HepG2 (cell line): ENCODE measurements around the gene TRAF3. TPM values are rescaled to one million over a fixed set of nuclear protein-coding genes. Genes with fewer than 3 reads are reported as not detected.
"Not testable (repeated sequence)": the region's sequence is repeated elsewhere in the genome, so short reads cannot be mapped to it uniquely, and the experiment has no call there.

Source experiments
- ATAC-seq: fragments of 200-7000 bp; cut with Tn5 transposase; 3 replicates; pipeline ENCODE4 v1.9.1; 2020; ENCODE audit warnings: mild to moderate bottlenecking, moderate library complexity
- BruUV-seq: library from RNA; stranded (reverse); fragments of 400-500 nt; replicated peaks from 2 replicates; lab custom pipeline; 2021; lab: Mats Ljungman, UMichigan
- CTCF ChIA-PET: fragments of 300-600 bp; formaldehyde crosslinking; extraction: SDS; loops from one replicate; lab custom pipeline; 2021; ENCODE audit warnings: low total read pairs, inconsistent platforms, low intra/inter-chr PET ratio; lab: Yijun Ruan, JAX
- POLR2A ChIA-PET: fragments of 350-600 bp; sonication (Branson Sonifier 250); formaldehyde crosslinking; loops from one replicate; lab custom pipeline; 2020; ENCODE audit warnings: antibody characterized with exemption, inconsistent platforms; lab: Yijun Ruan, JAX
- DNase-seq: peaks from one replicate; pipeline ENCODE4 v3.0.0-alpha.2; 2015; ENCODE audit warnings: low spot score
- FAIRE-seq: peaks from 3 replicates; lab custom pipeline; 2011; peaks lifted over from hg19 to GRCh38; lab: Jason Lieb, UNC
- H2AFZ ChIP-seq: one replicate; pipeline ENCODE4 v1.6.1; 2011; ENCODE audit warnings: low read length, inconsistent platforms
- H3K27ac ChIP-seq: fragments of 300-600 bp; 3 replicates; pipeline ENCODE4 v1.8.0; 2011; ENCODE audit warnings: mixed run types, mild to moderate bottlenecking, mixed read lengths, low read length, inconsistent platforms; ENCODE audit not compliant: insufficient read depth; ENCODE audit errors: extremely low read length
- H3K27me3 ChIP-seq, 2 experiments: fragments of 200-600 bp in 1 of 2; 2 replicates in 1 of 2; 3 replicates in 1 of 2; pipeline versions ENCODE4 v1.6.0 to v1.8.0; 2011; ENCODE audit warnings: low read length in 2 of 2, mild to moderate bottlenecking in 2 of 2, moderate library complexity in 2 of 2, inconsistent platforms in 1 of 2; ENCODE audit not compliant: insufficient read depth in 2 of 2, control insufficient read depth in 1 of 2
- H3K36me3 ChIP-seq, 2 experiments: fragments of 200-600 bp in 1 of 2; replicated peaks in 1 of 2; 2 replicates in 1 of 2; 3 replicates in 1 of 2; pipeline versions ENCODE4 v1.5.1 to v1.8.0; 2011; ENCODE audit warnings: low read length in 2 of 2, inconsistent platforms in 1 of 2; ENCODE audit not compliant: insufficient read depth in 2 of 2, control insufficient read depth in 1 of 2
- H3K4me1 ChIP-seq: 2 replicates; pipeline ENCODE4 v1.5.1; 2012; ENCODE audit warnings: low read length, inconsistent platforms; ENCODE audit not compliant: insufficient read depth
- H3K4me2 ChIP-seq: 2 replicates; pipeline ENCODE4 v1.6.0; 2011; ENCODE audit warnings: low read depth, low read length, inconsistent platforms
- H3K4me3 ChIP-seq, 3 experiments: fragments of 200-600 bp in 1 of 3; sonication (generic), shearing (Covaris generic) in 1 of 3; replicated peaks in 1 of 3; 2 replicates each; pipeline ENCODE4 v1.5.1; 2011 to 2016; ENCODE audit warnings: low read length in 3 of 3, inconsistent platforms in 2 of 3, low read depth in 2 of 3, mild to moderate bottlenecking in 2 of 3, control low read depth in 1 of 3, mixed read lengths in 1 of 3; ENCODE audit not compliant: insufficient read depth in 1 of 3
- H3K79me2 ChIP-seq: one replicate; pipeline ENCODE4 v1.6.1; 2011; ENCODE audit warnings: low read length, inconsistent platforms; ENCODE audit not compliant: insufficient read depth
- H3K9ac ChIP-seq: 2 replicates; pipeline ENCODE4 v1.6.0; 2011; ENCODE audit warnings: mild to moderate bottlenecking, low read depth, low read length, inconsistent platforms; ENCODE audit not compliant: insufficient read depth
- H3K9me3 ChIP-seq: 2 replicates; pipeline ENCODE4 v1.5.1; 2012; ENCODE audit warnings: mild to moderate bottlenecking, low read length
- H4K20me1 ChIP-seq: 2 replicates; pipeline ENCODE4 v1.6.0; 2011; ENCODE audit warnings: inconsistent platforms, mild to moderate bottlenecking, low read length, moderate library complexity; ENCODE audit not compliant: insufficient read depth
- ERF ChIP-seq: IDR thresholded peaks from 2 replicates; pipeline ENCODE4 v1.6.1; 2018; ENCODE audit warnings: missing biosample characterization, missing genetic modification reagents
- MXD1 ChIP-seq: sonication (generic); formaldehyde crosslinking; IDR thresholded peaks from 2 replicates; pipeline ENCODE4 v1.4.0; 2020; ENCODE audit warnings: mild to moderate bottlenecking, missing genetic modification reagents
- PAF1 ChIP-seq: IDR thresholded peaks from 2 replicates; pipeline ENCODE4 v1.6.1; 2016; ENCODE audit warnings: missing genetic modification reagents, missing compliant biosample characterization
- PHF21A ChIP-seq: sonication (generic); formaldehyde crosslinking; IDR thresholded peaks from 2 replicates; pipeline ENCODE4 v1.5.0; 2020; ENCODE audit warnings: mild to moderate bottlenecking, missing genetic modification reagents
- PRDM4 ChIP-seq: sonication (generic); formaldehyde crosslinking; IDR thresholded peaks from 2 replicates; pipeline ENCODE4 v1.9.0; 2021; ENCODE audit warnings: missing genetic modification reagents, borderline replicate concordance
- RXRB ChIP-seq: IDR thresholded peaks from 2 replicates; pipeline ENCODE4 v1.6.1; 2016; ENCODE audit warnings: borderline replicate concordance, missing genetic modification reagents, missing compliant biosample characterization
- SMC3 ChIP-seq: IDR thresholded peaks from 2 replicates; pipeline ENCODE4 v1.6.1; 2011; ENCODE audit warnings: low read length, improper control_type of control experiment
- SNAPC2 ChIP-seq: sonication (generic); formaldehyde crosslinking; IDR thresholded peaks from 2 replicates; pipeline ENCODE4 v1.8.1; 2022; ENCODE audit warnings: mild to moderate bottlenecking, missing genetic modification reagents
- SNRNP70 ChIP-seq: fragments of 200-400 bp; formaldehyde crosslinking; IDR thresholded peaks from 2 replicates; pipeline ENCODE4 v1.6.1; 2017; ENCODE audit warnings: mild to moderate bottlenecking, low read depth, low read length, moderate library complexity
- UBTF ChIP-seq: sonication (generic); formaldehyde crosslinking; IDR thresholded peaks from 2 replicates; pipeline ENCODE4 v1.4.0; 2020; ENCODE audit warnings: mild to moderate bottlenecking, missing genetic modification reagents
- ZKSCAN5 ChIP-seq: sonication (generic); formaldehyde crosslinking; IDR thresholded peaks from 2 replicates; pipeline ENCODE4 v1.5.1; 2020; ENCODE audit warnings: mild to moderate bottlenecking, missing genetic modification reagents
- ZNF672 ChIP-seq: sonication (generic); formaldehyde crosslinking; IDR thresholded peaks from 2 replicates; pipeline ENCODE4 v1.8.1; 2022; ENCODE audit warnings: missing genetic modification reagents
- ZNF800 ChIP-seq: sonication (generic); formaldehyde crosslinking; IDR thresholded peaks from 2 replicates; pipeline ENCODE4 v1.4.0; 2020; ENCODE audit warnings: missing genetic modification reagents
- WGBS: methylation state at CpG from one replicate; pipeline ENCODE4 v1.1.6; 2017; ENCODE audit warnings: low lambda C conversion rate; 5-methylcytosine and 5-hydroxymethylcytosine counted together
- in situ Hi-C: cut with HindIII; loops from 2 replicates; pipeline ENCODE4 v1.10.0; 2017; ENCODE audit warnings: low pct_unique_long_range_greater_than_20kb; ENCODE audit not compliant: extremely low pct_ligation_motif_present
- intact Hi-C: fragments of 100-400 bp; cut with micrococcal nuclease; formaldehyde crosslinking; loops from one replicate; pipeline ENCODE4 v1.10.0; 2022; ENCODE audit not compliant: unreplicated experiment
- polyA plus RNA-seq, 8 experiments: library from polyadenylated mRNA; depleted of rRNA in 3 of 8; stranded (reverse) in 7 of 8; unstranded in 1 of 8; fragments of >200 nt; fragmentation: Illumina TruSeq in 4 of 8; extraction: Trizol in 4 of 8; gene quantifications; 2 replicates each; pipeline versions ENCODE4 v1.2.1 to v1.2.3, GENCODE V29; 2011 to 2016; ENCODE audit warnings: low read depth in 4 of 8, missing spikeins in 1 of 8, mixed read lengths in 1 of 8; ENCODE audit not compliant: insufficient read depth in 1 of 8
- total RNA-seq, 5 experiments: library from RNA; depleted of rRNA; stranded (reverse); fragments of >200 nt; fragmentation: Illumina TruSeq; extraction: Trizol; gene quantifications; 2 replicates each; pipeline ENCODE4 v1.2.3, GENCODE V29; 2016; ENCODE audit warnings: low read depth in 1 of 5

Gene TRAF3
- total and polyA plus RNA-seq, 2 of the 13 experiments (the other 11 are each of a cell fraction or from before 2014, with no cell fraction given): 6.9 to 12.2 TPM

GRCh38 chr14:102764220-102764671 lies 13.0 kb upstream of the TRAF3 start:
- DNase-seq: no peak
- no peak overlapping the region for H3K27ac ChIP-seq
- peaks cover 14% of the 10 kb centered on the region for H3K4me1 ChIP-seq
- H3K4me3 ChIP-seq: no peak overlapping the region
- 53% methylated on average over 8 of the region's 11 CpGs for WGBS
- intact Hi-C loops: no loop called here
- H4K20me1 ChIP-seq: no peaks in the 10 kb centered on the region
- H3K9ac ChIP-seq: no peak overlapping the region
- in situ Hi-C loops: no loop called here
- ATAC-seq: peak; percentile 17; the same call in 1 of the 3 replicates
- CTCF ChIA-PET: no interaction called here
- peaks cover 6 to 14% of the 10 kb centered on the region in 2 experiments; a peak in 4 of 5 replicates for H3K27me3 ChIP-seq
- no peak for FAIRE-seq
- no peaks in the 10 kb centered on the region for H3K36me3 ChIP-seq
- no peaks in the 10 kb centered on the region for H3K79me2 ChIP-seq
- no peaks in the 10 kb centered on the region for H3K9me3 ChIP-seq
- TF ChIP-seq PAF1 (CRISPR knock-in tag) (no peak), SNAPC2 (no peak), PHF21A (CRISPR knock-in tag) (no peak), ZKSCAN5 (no peak), ZNF800 (CRISPR knock-in tag) (no peak), SMC3 (no peak), RXRB (CRISPR knock-in tag) (no peak), SNRNP70 (no peak), ZNF672 (CRISPR knock-in tag) (no peak), MXD1 (no peak), ERF (no peak), PRDM4 (CRISPR knock-in tag) (no peak), UBTF (CRISPR knock-in tag) (no peak)
- no TSS peak for BruUV-seq
- POLR2A ChIA-PET: no interaction called here
- no peak overlapping the region for H2AFZ ChIP-seq
- H3K4me2 ChIP-seq: no peak overlapping the region

GRCh38 chr14:102765770-102766169 lies 11.5 kb upstream of the TRAF3 start:
- H3K79me2 ChIP-seq, H3K36me3 ChIP-seq, intact Hi-C loops, DNase-seq, BruUV-seq, H3K4me3 ChIP-seq, POLR2A ChIA-PET, H4K20me1 ChIP-seq, H3K9ac ChIP-seq, FAIRE-seq, H3K9me3 ChIP-seq, H2AFZ ChIP-seq, H3K27ac ChIP-seq, CTCF ChIA-PET, ATAC-seq, in situ Hi-C loops, H3K4me2 ChIP-seq: not testable (repeated sequence)
- peaks cover 2 to 24% of the 10 kb centered on the region in 2 experiments; a peak in 3 of 5 replicates for H3K27me3 ChIP-seq
- 86% methylated on average over 8 of the region's 8 CpGs for WGBS
- H3K4me1 ChIP-seq: peaks cover 10% of the 10 kb centered on the region
